ENCODE measurements around the gene TC2N.

DNA sequence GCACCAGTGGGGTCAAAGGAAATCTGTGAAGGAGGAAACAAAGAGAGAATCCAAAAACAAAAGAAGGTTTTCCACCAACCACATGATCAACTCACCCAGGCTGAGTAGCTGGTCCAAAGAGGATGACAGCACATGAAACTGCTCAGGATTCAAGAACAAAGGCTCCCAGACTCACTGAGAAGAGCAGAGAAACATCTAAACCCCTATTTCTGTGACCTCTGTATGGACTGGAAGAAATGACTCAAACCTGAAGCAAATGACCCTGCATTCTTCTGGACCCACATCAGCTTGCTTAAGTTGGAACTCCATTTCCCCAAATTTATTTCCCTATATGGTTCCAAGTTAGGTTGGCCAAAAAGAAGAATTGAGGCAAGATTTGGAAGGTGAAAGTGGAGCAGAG, 26.3 kb downstream of the TC2N start:
- TF ChIP-seq, protein P1, sequence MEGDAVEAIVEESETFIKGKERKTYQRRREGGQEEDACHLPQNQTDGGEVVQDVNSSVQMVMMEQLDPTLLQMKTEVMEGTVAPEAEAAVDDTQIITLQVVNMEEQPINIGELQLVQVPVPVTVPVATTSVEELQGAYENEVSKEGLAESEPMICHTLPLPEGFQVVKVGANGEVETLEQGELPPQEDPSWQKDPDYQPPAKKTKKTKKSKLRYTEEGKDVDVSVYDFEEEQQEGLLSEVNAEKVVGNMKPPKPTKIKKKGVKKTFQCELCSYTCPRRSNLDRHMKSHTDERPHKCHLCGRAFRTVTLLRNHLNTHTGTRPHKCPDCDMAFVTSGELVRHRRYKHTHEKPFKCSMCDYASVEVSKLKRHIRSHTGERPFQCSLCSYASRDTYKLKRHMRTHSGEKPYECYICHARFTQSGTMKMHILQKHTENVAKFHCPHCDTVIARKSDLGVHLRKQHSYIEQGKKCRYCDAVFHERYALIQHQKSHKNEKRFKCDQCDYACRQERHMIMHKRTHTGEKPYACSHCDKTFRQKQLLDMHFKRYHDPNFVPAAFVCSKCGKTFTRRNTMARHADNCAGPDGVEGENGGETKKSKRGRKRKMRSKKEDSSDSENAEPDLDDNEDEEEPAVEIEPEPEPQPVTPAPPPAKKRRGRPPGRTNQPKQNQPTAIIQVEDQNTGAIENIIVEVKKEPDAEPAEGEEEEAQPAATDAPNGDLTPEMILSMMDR (conservative IDR thresholded peaks at IDR 0.05; ENCODE audit: low read depth, low read length), result no peak
- TF ChIP-seq POLR2A (IDR thresholded peaks at IDR 0.05; ENCODE audit: low read depth, low read length), result no peak
- TF ChIP-seq ELK1 (IDR thresholded peaks at IDR 0.05; ENCODE audit: borderline replicate concordance, low read depth, low read length), result no peak
- TF ChIP-seq MAZ (IDR thresholded peaks at IDR 0.05; ENCODE audit: borderline replicate concordance, low read depth, low read length), result no peak
- TF ChIP-seq CEBPB (IDR thresholded peaks at IDR 0.05; ENCODE audit: low read depth, low read length), result no peak
- TF ChIP-seq USF2 (IDR thresholded peaks at IDR 0.05; ENCODE audit: low read depth, low read length), result no peak
- TF ChIP-seq RCOR1 (IDR thresholded peaks at IDR 0.05; ENCODE audit: insufficient replicate concordance, low read length), result no peak
- TF ChIP-seq SMC3 (IDR thresholded peaks at IDR 0.05; ENCODE audit: low read depth, low read length), result no peak
- no peak for TF ChIP-seq RAD21 (IDR thresholded peaks at IDR 0.05; ENCODE audit: low read length)
- TF ChIP-seq FOS (IDR thresholded peaks at IDR 0.05; ENCODE audit: low read depth, low read length), result no peak
- TF ChIP-seq RFX5 (IDR thresholded peaks at IDR 0.05; ENCODE audit: low read depth, low read length), result no peak
- TF ChIP-seq CHD1 (IDR thresholded peaks at IDR 0.05; ENCODE audit: low read depth, low read length), result no peak
- TF ChIP-seq NFE2L2 (IDR thresholded peaks at IDR 0.05; ENCODE audit: low read depth, low read length), result no peak
- TF ChIP-seq MXI1 (IDR thresholded peaks at IDR 0.05; ENCODE audit: borderline replicate concordance, low read depth, low read length), result no peak
